NCI-H2196 treated with DMSO at 0.1 percent for 48 hours (cell line): ENCODE data around the gene MAP3K8.
"Not testable (repeated sequence)": the region's sequence is repeated elsewhere in the genome, so short reads cannot be mapped to it uniquely, and the experiment has no call there.

Experiments
- DNase-seq: peaks from one replicate; lab custom pipeline; 2025; ENCODE audit not compliant: unreplicated experiment; lab: John Stamatoyannopoulos, UW

Gene MAP3K8

GRCh38 chr10:30422151-30422695 is 11.8 kb upstream of the MAP3K8 start:
- DNase-seq: no peak

- DNase-seq: no peak
Observed at GRCh38 chr10:30422981-30423654, 10.9 kb upstream of the MAP3K8 start.

- not testable (repeated sequence) for DNase-seq
Observed at GRCh38 chr10:30423655-30424275, 10.2 kb upstream of the MAP3K8 start.

GRCh38 chr10:30425336-30426075 is 8.5 kb upstream of the MAP3K8 start:
- DNase-seq: no peak

GRCh38 chr10:30430544-30431298 is 3.3 kb upstream of the MAP3K8 start:
- no peak for DNase-seq

- DNase-seq: no peak
Observed at GRCh38 chr10:30431435-30431911, 2.5 kb upstream of the MAP3K8 start.

- no peak for DNase-seq
Observed at GRCh38 chr10:30432622-30433305, 1.2 kb upstream of the MAP3K8 start.

- DNase-seq: no peak
Observed at GRCh38 chr10:30433306-30433729, 666 bp upstream of the MAP3K8 start.

- DNase-seq: no peak
Observed at GRCh38 chr10:30434273-30435072, 489 bp downstream of the MAP3K8 start.

GRCh38 chr10:30435073-30435422 is 1.1 kb downstream of the MAP3K8 start:
- DNase-seq: no peak

GRCh38 chr10:30435499-30436167 is 1.6 kb downstream of the MAP3K8 start:
- not testable (repeated sequence) for DNase-seq

GRCh38 chr10:30436191-30436611 is 2.2 kb downstream of the MAP3K8 start:
- no peak for DNase-seq

GRCh38 chr10:30436671-30437030 is 2.7 kb downstream of the MAP3K8 start:
- no peak for DNase-seq

GRCh38 chr10:30437031-30437841 is 3.3 kb downstream of the MAP3K8 start:
- DNase-seq: no peak

- no peak for DNase-seq
Observed at GRCh38 chr10:30438021-30438850, 4.3 kb downstream of the MAP3K8 start.

- no peak for DNase-seq
Observed at GRCh38 chr10:30439931-30440330, 5.9 kb downstream of the MAP3K8 start.

- DNase-seq: no peak
Observed at GRCh38 chr10:30442019-30442606, 8.1 kb downstream of the MAP3K8 start.
